Right lobe of liver (tissue), 6 donors: ENCODE results near the gene MIEN1. TPM values are rescaled to one million over a fixed set of nuclear protein-coding genes. Genes with fewer than 3 reads are reported as not detected.

Source experiments
- ATAC-seq, 4 donors: fragments of 200-7000 bp; cut with Tn5 transposase; one replicate each; pipeline ENCODE4 v1.9.1; 2020; ENCODE audit warnings: mild to moderate bottlenecking in 4 of 4, moderate library complexity in 4 of 4
- DNase-seq, 3 donors: peaks; one replicate each; pipeline ENCODE4 v3.0.0-alpha.2; 2020
- H3K27ac ChIP-seq, 3 donors: fragments of 200-600 bp; one replicate each; pipeline ENCODE4 v1.8.0; 2022
- H3K27me3 ChIP-seq, 2 donors: fragments of 200-600 bp; one replicate each; pipeline ENCODE4 v1.8.0; 2022
- H3K36me3 ChIP-seq, 4 donors: fragments of 200-600 bp; sonication (generic) in 1 of 4; one replicate each; pipeline versions ENCODE4 v1.5.1 to v1.8.0; 2017 to 2022; ENCODE audit warnings: control low read depth in 1 of 4
- H3K4me1 ChIP-seq, 4 donors: fragments of 200-600 bp; sonication (generic) in 1 of 4; one replicate each; pipeline versions ENCODE4 v1.5.1 to v1.8.0; 2017 to 2022; ENCODE audit warnings: control low read depth in 1 of 4
- H3K4me3 ChIP-seq, 3 donors: fragments of 200-600 bp; one replicate each; pipeline ENCODE4 v1.8.0; 2022
- H3K9me3 ChIP-seq, 4 donors: fragments of 200-600 bp; sonication (generic) in 1 of 4; one replicate each; pipeline versions ENCODE4 v1.5.1 to v1.8.0; 2017 to 2022; ENCODE audit warnings: control low read depth in 1 of 4
- POLR2A ChIP-seq: fragments of 450-650 bp; IDR thresholded peaks from one replicate; pipeline ENCODE4 v1.6.1; 2017; ENCODE audit warnings: antibody characterized with exemption, mild to moderate bottlenecking
- WGBS: methylation state at CpG from one replicate; pipeline ENCODE4 v1.1.6; 2018; ENCODE audit warnings: low coverage, low lambda C conversion rate; ENCODE audit not compliant: insufficient coverage; ENCODE audit errors: missing lambda C conversion rate; 5-methylcytosine and 5-hydroxymethylcytosine counted together
- intact Hi-C, 2 donors: fragments of 100-400 bp; cut with DNase I; formaldehyde crosslinking; loops; one replicate each; pipeline versions ENCODE4 v1.11.2 to v1.14.1; 2022
- total RNA-seq, 6 experiments: library from RNA; depleted of rRNA in 2 of 6; stranded (reverse); fragments of >200 nt in 2 of 6; fragmentation: NEBNext Ultra II Directional in 3 of 6; extraction: Animal tissue kit (Norgen Biotek cat#: 25700) in 3 of 6; gene quantifications; one replicate each; pipeline versions ENCODE4 v1.1.0 to v1.2.4, GENCODE V29; 2016 to 2023
- TF ChIP-seq, protein P1 (sequence below), 4 donors: fragments of 200-600 bp in 3 of 4; fragments of 450-650 bp in 1 of 4; IDR thresholded peaks; one replicate each; pipeline versions ENCODE4 v1.5.1 to v1.8.0; 2016 to 2022; ENCODE audit warnings: antibody characterized with exemption in 4 of 4, mild to moderate bottlenecking in 2 of 4
- donor health status: DM: no; HTN: yes; CAD: no.
- donor health status: DM: no; HTN: no; CAD: no.
- donor health status: DM: no; HTN: no; CAD: no.
- donor health status: DM: no; HTN: yes; CAD: no.
- donor health status: DM: no; HTN: yes; CAD: no.

The MIEN1 gene
- total RNA-seq, 6 experiments from 2014 or later = 23.1 to 61.6 (median 29.0) TPM

DNA sequence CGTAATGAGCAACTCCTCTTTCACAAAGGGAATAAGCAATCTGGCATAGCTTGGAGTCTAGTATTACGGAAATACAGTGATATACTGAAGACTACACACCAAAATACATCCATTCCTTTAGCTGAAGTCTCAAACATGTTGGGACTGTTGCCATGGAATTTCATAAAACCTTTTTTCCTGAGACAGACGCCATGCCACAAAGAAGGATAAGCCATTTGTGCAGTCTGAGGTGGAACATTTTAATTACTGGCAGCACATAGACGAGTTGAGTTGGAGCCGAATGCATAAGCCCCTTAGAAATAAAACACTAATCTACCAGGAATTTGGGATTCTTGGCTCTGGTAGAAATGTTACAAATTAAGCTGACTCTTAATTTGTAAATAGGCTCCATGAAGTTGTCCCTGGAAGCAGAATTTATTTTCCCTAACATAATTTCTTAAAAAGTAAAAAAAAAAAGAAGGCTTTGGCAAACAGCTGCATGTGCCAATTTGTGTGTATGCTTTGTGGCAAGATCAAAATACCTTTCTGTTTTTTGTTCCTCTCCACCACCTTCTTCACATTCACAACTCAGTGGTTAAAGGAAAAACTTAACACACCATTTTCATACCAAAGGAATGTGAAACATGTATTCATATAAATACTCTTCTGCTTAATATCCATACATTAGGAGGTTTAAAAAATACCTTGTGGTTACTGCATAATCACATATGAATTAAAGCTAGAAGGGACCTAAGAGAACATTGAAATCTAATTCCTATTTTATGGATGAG, 32.9 kb upstream of the MIEN1 start:
- no peaks in the 10 kb centered on the region for H3K4me1 ChIP-seq
- no peak for DNase-seq
- intact Hi-C loops = loop anchor here in 1 of 2 donors (10.0 kb wide), 1 partner anchor 62 kb away; no protein-coding TSS in a partner anchor
- 65% methylated on average over 5 of the region's 5 CpGs for WGBS
- no peaks in the 10 kb centered on the region for H3K27me3 ChIP-seq
- H3K9me3 ChIP-seq = no peaks in the 10 kb centered on the region
- no peaks in the 10 kb centered on the region for H3K36me3 ChIP-seq
- TF ChIP-seq, protein P1, sequence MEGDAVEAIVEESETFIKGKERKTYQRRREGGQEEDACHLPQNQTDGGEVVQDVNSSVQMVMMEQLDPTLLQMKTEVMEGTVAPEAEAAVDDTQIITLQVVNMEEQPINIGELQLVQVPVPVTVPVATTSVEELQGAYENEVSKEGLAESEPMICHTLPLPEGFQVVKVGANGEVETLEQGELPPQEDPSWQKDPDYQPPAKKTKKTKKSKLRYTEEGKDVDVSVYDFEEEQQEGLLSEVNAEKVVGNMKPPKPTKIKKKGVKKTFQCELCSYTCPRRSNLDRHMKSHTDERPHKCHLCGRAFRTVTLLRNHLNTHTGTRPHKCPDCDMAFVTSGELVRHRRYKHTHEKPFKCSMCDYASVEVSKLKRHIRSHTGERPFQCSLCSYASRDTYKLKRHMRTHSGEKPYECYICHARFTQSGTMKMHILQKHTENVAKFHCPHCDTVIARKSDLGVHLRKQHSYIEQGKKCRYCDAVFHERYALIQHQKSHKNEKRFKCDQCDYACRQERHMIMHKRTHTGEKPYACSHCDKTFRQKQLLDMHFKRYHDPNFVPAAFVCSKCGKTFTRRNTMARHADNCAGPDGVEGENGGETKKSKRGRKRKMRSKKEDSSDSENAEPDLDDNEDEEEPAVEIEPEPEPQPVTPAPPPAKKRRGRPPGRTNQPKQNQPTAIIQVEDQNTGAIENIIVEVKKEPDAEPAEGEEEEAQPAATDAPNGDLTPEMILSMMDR (IDR thresholded peaks at IDR 0.05) = no peak
- no peak for TF ChIP-seq POLR2A
- H3K4me3 ChIP-seq = no peak overlapping the region
- ATAC-seq = no peak
- H3K27ac ChIP-seq = no peak overlapping the region

DNA sequence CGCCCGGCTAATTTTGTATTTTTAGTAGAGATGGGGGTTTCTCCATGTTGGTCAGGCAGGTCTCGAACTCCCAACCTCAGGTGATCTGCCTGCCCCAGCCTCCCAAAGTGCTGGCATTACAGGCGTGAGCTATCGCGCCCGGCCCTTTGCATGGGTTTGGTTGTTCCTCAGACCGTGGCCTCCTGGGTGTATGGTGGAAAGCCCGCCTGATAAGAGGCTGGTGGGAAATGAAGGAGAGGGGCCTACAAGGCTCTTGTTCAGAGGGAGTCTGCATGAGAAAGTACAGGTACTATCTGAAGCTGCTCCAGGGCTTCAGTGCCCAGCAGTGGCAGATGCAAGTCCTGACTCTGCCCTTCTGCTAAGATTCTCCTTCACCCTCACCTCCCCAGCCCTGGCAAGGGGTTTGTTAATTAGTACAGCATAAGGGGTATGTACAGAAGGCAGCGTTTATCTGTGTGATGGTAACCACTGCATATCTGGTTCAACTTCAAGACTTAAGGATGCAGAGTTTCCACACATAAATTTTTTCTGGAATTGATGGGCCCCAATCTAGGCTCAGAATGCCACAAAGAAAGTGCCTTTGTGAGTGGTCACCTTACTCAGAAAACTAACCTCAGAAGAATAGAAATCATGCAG, 31.6 kb upstream of the MIEN1 start:
- ATAC-seq (no peak), DNase-seq (no peak)
- no peak for TF ChIP-seq POLR2A
- Histone ChIP-seq H3K9me3 (no peaks in the 10 kb centered on the region), H3K36me3 (no peaks in the 10 kb centered on the region), H3K4me3 (no peak overlapping the region), H3K4me1 (no peaks in the 10 kb centered on the region), H3K27me3 (no peaks in the 10 kb centered on the region), H3K27ac (no peak overlapping the region)
- intact Hi-C loops = loop anchor here in 1 of 2 donors (10.0 kb wide), 1 partner anchor 63 kb away; no protein-coding TSS in a partner anchor
- 83% methylated on average over 5 of the region's 10 CpGs for WGBS

DNA sequence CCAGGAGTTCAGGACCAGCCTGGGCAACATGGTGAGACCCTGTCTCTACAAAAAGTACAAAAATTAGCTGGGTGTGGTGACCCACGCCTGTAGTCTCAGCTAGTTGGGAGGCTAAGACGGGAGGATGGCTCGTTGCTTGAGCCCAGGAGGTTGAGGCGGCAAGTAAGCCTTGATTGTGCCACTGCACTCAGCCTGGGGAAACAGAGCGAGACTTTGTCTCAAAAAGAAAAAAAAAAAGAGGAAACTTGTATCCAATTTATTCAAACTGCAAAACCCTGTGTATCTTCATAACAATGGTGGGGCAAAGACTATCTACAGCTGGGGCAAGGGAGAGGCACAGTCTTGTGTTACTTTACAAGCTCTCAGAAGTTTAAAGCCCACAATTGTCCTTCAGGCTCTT, 28.9 kb upstream of the MIEN1 start:
- 73% methylated on average over 5 of the region's 5 CpGs for WGBS
- no peaks in the 10 kb centered on the region for H3K27me3 ChIP-seq
- H3K9me3 ChIP-seq = no peaks in the 10 kb centered on the region
- ATAC-seq = no peak
- no peak overlapping the region for H3K27ac ChIP-seq
- peaks cover 0 to 7% (median 2%) of the 10 kb centered on the region in 4 donors for H3K4me1 ChIP-seq
- H3K36me3 ChIP-seq = no peaks in the 10 kb centered on the region
- no peak overlapping the region for H3K4me3 ChIP-seq
- DNase-seq = no peak
- TF ChIP-seq, protein P1 (IDR thresholded peaks at IDR 0.05) = no peak
- TF ChIP-seq POLR2A = no peak
- intact Hi-C loops = loop anchor here in 1 of 2 donors (10.0 kb wide), 1 partner anchor 216 kb away; no protein-coding TSS in a partner anchor

DNA sequence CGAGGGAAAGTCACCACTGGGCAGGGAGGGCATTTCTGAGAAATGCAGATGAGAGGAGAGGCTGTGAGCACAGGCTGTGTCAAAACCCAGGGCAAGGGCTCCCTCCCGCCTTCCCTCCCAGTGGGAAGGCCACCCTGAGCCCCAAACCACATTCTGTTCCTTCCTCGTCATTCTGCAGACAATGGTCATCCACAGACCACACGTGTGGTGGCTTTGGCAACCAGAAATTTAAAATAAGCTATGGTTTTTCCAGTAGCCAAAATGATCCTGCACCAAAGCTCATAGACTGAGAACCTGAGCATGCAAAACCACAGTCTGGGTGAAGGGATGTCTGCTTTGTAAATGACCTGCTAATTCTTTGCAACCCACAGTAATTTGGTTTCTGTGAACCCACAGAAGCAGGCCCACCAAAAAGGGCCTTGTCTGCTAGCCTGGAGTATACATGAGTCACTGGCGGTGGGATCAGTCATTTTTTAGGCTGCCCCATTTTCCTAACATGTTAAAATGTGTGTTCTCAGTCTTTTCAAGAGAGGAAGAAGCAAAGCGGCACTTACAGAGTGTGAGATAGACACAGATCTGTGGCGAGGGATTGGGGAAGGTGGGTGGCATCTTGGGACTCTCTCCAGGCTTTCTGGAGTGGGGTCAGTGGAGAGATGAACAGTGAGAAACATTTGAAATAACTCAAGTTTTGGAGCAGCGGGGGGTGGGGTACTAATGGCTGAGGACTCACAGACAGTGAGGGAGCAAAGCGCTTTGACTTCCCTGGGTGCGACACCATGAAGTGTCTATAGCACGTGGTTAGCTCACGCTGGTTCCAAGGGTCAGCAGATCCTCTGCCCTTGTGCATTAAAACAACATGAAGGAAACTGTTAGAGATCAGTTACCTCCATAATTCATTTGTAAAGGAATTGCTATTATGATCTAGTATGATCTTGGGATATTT, 27.9 kb upstream of the MIEN1 start:
- ATAC-seq (no peak), DNase-seq (no peak)
- Histone ChIP-seq H3K9me3 (no peaks in the 10 kb centered on the region), H3K36me3 (no peaks in the 10 kb centered on the region), H3K27ac (no peak overlapping the region), H3K27me3 (no peaks in the 10 kb centered on the region), H3K4me1 (peaks cover 0 to 13% (median 2%) of the 10 kb centered on the region in 4 donors), H3K4me3 (no peak overlapping the region)
- 60% methylated on average over 12 of the region's 12 CpGs for WGBS
- TF ChIP-seq, protein P1 (IDR thresholded peaks at IDR 0.05) = no peak
- no peak for TF ChIP-seq POLR2A
- intact Hi-C loops = loop anchor here in 1 of 2 donors (10.0 kb wide), 1 partner anchor 217 kb away; no protein-coding TSS in a partner anchor
